ENCODE data around the gene DZANK1.
A peak's percentile ranks its signal among the peaks of the same experiment; 100 is the strongest.
"Not testable (repeated sequence)": the region's sequence is repeated elsewhere in the genome, so short reads cannot be mapped to it uniquely, and the experiment has no call there.

DZANK1 gene

DNA sequence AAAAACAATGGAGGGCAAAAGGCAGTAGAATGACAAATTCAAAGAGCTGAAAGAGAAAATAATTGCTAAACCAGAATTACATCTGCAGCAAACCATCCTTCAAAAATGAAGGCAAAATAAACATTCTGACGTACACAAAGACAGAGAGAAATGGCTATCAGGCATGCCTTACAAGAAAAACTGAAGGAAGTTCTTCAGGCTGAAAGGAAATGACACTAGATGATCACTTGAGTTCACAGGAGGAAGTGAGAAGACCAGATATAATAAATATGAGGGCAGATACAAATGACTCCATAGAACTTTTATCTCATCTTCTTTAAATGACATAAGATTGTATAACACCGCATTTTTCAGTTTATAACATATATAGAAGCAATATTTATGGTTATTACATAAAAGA is 30.0 kb downstream of the DZANK1 start:
- no peak for DNase-seq

DNA sequence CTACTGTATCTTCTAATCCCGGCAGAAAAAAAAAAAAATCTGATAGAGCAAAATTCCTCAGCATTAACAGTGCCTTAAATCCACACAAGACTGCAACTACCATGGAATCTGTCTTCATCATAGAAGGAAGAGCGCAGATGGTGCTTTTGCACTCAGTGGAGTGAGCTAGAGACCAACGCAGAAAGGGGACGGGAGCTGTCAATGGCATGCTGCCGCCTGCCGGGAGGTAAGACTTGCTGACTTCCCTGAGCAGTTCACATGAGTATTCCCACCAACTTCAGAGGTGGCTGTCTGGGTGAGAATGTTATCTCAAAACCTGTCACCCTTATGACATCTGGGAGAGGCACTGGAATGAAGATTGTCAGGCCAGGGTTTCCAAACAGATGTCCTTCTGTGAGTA is 35.6 kb downstream of the DZANK1 start:
- no peak for DNase-seq

DNA sequence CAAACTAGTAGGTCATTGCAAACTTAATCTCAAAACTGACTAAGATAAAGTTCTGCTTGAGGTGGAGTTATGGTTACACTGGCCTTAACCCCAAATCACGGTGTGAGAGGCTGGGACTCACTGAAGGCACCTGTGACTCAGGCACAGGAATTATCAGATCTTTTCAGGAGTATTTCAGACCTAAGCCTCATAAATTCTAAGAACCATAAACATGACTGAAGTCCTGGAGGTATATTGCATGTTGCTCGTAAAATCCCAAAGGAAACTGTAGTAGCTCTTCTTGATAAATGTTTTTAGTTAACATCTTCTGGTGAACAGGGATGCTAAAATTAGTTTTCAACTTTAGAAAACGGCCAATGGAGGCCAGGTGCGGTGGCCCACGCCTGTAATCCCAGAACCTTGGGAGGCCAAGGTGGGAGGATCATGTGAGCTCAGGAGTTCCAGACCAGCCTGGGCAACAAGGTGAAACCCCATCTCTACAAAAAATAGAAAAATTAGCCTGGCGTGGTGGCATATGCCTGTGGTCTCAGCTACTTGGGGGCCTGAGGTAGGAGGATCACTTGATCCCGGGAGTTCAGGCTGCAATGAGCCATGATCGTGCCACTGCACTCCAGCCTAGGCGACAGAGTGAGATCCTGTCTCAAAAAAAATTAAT is 36.5 kb downstream of the DZANK1 start:
- DNase-seq = no peak

DNA sequence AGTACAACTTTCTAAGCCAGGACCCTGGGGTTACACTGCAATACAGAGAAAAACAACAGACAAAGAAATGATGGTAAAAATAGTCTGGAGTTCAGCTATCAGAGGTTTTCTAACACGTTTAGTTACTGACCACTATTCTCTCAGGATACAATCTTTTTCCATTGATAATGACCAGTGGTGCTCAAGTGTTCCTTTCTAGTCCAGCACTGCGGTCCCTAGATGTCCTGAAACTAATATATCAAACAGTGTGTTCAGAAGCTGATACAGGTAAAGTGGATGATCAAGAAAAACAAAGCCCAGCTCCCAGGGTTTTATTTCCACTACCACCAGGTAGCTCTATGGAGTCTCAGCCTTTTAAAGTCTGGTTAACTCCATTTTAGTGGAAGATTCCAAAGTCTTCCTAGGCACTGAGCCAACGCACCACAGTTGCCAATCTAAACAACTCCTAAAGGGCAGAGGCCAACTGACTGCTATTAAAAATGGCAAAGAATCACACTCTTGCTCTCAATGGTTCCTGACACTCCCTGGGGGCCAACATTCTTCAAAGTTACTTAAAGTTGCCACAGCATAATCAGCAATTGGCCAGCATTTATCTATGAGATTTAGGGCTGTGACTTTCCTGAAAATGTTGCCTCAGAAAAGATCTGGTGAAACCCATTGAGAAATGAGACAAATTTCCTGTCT is 38.2 kb downstream of the DZANK1 start:
- no peak for DNase-seq

DNA sequence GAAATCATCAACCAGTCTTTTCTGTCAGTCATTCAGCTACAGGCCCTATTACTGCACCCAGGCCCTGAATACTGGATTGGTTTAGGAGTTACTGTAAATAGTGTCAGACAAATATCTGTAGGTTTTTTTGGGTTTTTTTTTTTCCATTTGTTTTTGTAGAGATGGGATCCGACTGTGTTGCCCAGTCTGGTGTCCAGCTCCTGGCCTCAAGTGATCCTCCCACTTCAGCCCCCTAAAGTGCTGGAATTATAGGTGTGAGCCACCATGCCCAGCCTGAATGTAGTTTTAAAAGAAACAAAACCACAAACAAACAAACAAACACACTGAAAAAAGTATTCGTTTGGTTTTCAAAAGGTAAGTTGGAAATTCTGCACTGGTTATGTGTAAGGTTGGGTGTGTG is 39.6 kb downstream of the DZANK1 start:
- DNase-seq = no peak

DNA sequence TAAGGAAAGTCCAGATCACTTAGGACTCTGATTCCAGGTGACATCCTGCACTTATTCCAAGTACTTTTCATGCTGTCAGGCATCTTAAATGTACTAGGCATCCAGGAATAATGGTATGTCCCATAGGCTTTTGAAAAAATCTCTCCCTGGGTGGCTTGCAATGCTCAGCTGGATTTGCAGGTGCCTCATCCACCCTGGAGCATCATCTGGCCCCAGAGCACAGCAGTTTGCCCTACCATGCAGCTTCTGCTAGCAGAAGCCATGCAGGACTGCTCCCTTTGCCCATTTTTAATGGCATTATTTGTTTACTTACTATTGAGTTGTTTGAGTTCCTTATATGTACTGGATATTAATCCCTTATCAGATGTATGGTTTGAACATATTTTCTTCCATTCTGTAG is 45.2 kb downstream of the DZANK1 start:
- no peak for DNase-seq

DNA sequence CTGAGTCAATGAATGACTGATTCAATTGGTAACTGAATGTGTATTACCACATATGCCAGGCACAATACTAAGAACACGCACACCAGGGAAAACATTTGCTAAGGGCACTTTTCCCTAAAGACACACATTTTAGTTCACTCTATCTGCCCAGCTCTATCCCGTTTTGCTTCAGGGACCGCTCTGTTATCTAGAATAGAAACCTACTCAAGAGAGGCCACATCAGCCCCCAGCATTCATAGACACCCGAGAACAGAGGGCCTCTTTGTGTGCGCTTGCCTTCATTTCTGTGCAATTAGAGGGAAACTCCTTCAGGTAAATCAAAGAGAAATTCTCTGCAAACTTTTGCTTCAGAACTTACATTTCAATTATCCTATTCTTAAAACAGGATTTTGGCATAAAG is 50.3 kb downstream of the DZANK1 start:
- DNase-seq = no peak

DNA sequence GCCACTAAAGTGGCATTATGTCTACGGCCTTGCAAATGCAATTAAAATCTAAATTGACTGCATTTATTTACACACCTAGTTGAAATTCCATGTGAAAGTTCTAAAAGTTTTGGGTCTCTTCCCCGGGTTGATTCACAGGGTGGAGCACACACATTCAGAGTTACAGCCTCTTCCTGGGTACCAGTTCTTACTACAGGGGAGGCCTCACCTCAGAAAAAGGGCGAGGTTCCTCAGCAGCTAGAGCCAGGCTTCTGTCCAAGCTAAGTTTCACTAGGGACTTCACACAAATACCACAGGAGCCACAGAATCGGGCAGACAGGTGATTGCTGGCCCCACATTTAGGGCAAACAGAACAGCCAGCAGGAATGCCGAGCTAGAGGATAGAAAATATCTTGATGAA is 52.7 kb downstream of the DZANK1 start:
- DNase-seq = no peak

DNA sequence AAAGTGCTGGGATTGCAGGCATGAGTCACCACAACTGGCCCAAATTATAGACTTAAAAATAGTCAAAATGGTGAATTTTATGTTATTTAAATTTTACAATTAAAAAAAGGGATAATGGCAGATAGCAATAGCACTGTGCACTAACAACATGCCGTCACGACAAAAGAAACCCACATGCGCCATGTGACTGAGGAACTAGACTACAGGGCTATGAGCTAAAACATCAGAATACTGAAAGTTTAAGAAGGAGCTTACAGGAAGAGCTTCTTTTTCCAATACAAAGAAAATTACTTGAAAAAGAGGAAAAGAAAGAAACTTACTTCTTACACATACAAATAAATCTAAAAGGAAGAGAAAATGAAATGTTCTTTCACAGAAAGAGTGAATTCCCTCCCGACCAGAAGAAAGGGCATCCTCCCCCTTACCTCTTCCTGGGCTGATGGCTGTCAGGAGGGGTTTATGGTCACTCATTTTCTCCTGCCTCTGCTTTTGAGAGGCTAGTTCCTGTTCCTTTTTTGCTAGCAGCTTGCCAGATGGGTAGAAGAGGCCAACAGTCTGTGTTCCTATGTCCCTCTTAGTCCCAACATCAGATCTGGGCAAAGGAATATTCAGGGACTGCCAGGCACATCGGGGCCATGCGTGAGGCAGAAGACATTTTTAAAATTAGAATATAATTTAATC is 54.5 kb downstream of the DZANK1 start:
- DNase-seq = peak; percentile 42

DNA sequence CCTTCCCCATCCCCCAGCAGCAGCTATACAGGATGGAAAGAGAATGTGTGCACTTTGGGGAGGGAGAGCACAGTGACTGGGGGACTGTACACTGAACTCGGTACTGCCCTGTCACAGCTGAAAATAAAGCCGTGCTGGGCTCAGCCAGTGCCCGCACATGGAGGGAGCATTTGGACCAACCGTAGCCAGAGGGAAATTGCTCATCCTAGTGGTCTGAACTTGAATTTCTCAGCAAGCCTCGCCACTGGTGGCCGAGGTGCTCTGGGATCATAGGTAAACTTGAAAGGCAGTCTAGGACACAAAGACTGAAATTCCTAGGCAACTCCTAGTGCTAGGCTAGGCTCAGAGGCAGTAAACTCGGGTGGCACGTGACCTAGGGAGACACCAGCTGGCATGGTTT is 61.0 kb downstream of the DZANK1 start:
- DNase-seq = no peak

DNA sequence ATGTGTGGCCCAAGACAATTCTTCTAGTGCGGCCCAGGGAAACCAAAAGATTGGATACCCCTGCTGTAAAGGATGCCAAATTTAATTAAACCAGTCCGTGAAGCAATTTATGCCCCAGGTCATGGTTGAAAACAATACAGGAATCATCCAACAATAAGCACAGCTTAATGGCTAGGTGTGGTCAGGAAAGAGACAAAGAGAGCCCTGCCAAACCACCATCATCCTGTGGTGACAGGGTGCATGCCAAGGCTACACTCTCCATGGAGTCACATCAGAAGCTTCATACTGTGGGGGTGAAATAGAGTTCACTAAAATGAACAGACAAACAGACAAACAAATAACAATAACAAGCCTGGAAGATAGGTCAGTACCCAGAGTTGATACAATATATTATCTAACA is 62.7 kb downstream of the DZANK1 start:
- DNase-seq = no peak

DNA sequence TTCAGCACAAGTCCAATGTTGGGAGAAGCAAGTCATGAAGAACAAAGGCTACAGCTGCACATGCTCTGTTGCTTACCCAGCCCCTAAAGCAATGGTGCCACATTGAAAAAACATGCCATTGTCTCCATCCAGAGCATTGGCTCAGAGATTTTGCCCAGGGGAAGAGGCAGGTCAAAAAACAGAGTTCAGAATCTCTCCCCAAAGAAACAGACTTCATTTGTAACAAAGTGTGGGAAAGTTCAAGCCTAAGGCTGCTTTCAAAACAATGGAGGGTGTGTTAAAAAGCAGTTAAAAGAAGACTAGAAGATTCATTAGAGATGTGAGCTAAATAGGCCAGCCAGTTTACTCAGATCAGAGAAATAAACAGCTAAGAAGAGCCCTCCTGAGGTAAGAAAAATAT is 63.6 kb downstream of the DZANK1 start:
- no peak for DNase-seq

DNA sequence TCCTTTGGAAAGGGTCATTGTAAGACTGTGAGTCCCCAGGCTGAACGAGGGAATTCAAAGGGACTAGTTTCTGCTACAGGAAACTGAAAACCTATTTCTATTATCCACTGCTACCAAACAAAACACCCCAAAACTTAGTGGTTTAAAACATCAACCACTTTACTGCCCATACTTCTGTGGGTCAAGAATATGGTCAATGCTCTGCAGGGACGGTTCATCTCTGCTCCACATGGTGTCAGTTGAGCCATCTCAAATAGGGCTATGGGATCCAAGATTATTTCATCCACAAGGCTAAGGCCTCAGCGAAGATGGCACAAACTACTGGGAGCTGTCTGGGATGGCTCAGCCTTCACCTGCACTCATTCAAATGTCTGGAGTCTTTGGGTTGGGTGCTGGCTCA is 65.5 kb downstream of the DZANK1 start:
- no peak for DNase-seq

DNA sequence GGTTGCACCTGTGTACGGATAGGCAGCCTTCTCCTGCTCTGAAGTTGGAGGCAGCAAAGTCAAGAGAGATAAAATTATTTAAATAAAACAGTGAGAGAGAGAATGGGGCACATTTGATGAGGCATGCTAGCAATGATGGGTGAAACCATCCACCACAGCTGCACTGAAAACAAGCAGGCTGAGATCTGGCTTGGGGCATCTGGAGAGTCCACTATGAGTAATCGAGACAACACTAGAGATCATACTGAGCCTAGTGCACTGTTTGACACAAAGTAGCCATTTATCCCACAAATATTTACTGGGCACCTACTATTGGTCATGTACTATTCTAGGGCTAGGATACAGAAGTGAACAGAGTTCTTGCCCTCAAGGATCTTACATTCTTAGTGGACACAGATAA is 66.4 kb downstream of the DZANK1 start:
- DNase-seq = no peak

DNA sequence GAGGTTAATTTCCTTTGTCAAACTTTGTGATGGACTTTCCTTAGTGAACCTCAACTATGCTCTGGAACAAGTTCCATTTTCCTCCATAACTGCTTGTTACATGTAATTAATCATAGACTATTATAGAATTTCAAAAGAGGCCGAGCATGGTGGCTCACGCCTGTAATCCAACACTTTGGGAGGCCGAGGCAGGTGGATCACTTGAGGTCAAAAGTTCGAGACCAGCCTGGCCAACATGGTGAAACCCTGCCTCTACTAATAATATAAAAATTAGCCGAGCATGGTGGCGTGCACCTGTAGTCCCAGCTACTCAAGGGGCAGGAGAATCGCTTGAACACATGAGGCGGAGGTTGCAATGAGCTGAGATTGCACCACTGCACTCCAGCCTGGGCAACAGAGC is 68.1 kb downstream of the DZANK1 start:
- DNase-seq = not testable (repeated sequence)

DNA sequence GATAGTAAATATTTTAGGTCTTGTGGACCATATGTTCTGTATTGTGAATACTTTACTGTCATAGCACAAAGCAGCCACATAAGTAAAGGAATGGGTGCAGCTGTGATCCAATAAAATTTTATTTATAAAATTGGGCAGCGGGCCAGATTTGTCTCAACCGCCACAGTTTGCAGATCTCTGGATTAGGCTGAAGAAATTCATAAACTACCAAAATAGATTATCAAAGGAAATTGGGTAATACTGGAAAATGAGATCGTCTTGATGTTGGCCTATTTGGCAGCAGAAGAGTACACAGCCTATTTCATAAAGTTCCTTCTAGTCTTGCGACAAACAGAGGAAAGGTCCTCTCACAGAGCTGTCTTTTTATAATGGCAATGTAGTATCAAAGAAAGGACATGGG is 69.8 kb downstream of the DZANK1 start:
- no peak for DNase-seq

DNA sequence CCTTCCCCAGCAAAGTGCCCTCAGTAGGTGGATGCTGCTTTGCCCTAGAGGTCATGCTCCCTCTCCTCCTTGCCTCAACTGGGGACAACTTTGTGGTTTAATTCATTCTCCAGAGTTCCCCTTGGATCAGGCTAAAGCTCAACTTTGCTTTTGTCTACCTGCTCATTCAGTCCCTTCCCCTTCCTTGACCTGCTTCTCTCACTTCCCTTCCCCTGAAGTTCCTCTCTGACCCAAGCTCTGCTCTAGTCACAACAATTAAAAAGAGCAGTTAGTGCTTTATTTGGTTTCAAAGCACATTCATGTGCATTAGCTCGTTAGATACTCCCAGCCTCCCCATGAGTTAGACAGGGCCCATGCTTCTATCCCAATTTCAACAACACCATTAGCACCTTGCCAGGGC is 71.3 kb downstream of the DZANK1 start:
- no peak for DNase-seq

DNA sequence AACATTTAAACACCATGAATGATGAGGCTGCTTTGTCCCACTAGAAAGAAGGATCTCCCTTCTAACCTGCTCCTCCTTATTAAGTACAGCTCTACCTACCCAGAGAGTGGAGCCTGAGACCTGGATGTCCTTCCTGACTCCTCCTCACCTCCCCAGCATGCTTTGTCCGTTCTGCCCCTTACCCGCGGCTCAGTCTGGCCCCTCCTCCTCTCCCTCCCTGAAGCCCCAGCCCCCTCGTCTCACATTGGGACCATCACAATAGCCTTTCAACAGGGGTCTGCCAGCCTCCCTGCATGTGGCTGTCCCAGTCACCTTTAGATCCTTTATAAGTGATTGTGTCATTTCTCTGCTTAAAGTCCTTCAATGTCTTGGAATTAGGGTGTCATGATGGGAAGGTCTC is 72.5 kb downstream of the DZANK1 start:
- no peak for DNase-seq

DNA sequence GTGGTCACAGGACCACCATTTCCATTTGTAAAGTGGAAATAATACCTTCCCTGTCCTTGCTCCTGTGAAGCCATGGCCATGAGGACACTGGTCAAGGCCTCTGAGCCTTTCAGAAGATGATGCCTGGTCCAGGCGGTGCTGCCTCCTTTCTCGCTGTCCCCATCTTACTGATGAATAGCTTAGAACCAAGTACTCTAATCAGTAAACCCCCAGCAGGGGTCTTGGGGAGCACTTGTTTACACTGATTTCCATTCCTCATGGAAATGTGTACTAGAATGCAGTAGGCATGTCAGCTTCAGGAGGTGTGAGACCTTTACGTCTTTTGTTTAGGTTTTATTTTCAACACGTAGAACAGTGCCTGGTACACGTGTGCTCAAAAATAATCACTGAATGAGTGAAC is 75.1 kb downstream of the DZANK1 start:
- no peak for DNase-seq

DNA sequence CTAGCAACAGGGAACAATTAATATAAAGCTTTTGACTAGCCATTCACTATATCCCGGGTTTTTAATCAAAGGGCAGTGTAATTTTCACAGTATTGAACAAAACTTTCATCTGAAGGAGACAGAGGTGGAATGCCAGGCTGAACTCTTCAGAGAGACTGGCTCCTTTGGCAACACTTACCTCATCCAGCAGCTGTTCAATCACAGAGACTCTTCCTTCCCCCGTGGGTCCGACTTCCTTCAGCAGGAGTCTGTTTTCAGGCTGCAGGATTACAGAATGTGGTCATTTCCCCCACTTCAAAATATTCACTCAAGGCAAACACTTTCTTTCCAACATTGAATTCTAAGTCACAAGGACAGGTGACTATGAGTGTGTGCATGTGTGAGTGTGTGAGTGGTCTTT is 76.6 kb downstream of the DZANK1 start:
- DNase-seq = no peak

DNA sequence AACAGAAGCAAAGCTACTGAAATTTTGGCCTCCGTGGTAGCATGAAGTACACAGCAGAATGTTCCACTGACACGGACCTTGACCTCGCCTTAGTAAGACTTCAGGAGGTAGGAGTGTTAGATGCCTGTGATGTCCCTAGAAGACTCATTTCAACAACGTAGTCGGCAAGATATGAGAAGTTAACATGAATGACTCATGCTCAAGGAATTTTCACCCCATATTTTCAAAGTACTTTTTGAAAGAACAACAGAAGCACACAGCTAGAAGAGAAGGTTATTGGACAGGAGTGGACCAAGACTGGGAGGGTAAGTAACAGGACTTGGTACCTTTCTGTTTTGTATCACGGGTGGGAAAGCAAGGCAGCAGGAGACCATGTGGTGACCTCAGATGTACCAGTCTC is 78.0 kb downstream of the DZANK1 start:
- no peak for DNase-seq

DNA sequence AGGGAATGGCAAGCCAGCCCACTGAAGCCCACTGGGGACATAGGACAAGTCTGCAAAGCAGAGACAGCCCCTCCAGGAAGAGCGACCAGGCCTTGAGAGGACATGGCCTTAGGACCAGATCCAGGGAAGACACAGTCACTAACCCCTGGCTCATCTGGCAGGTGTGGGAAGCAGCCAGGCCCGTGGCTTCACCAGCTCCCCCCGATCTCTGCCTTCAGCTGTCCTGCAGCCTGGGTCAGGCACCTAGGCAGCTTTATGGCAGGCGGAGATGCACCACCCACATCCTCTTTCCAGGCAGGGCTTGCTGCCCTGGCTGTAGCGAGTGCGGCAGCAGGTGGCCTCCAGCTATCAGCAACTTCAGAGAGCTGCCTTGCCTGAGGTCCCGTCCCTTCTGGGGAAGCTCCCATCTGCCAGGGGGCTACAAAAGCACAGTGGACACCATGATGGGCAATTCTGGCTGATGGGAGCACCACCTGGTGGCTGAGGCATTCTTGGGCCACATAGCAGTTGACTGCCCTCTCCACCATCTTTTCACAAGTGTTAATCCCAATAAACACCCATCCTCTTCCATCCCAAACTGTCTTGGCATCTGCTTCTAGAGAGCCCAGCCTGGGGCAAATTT is 85.8 kb downstream of the DZANK1 start:
- no peak for DNase-seq

DNA sequence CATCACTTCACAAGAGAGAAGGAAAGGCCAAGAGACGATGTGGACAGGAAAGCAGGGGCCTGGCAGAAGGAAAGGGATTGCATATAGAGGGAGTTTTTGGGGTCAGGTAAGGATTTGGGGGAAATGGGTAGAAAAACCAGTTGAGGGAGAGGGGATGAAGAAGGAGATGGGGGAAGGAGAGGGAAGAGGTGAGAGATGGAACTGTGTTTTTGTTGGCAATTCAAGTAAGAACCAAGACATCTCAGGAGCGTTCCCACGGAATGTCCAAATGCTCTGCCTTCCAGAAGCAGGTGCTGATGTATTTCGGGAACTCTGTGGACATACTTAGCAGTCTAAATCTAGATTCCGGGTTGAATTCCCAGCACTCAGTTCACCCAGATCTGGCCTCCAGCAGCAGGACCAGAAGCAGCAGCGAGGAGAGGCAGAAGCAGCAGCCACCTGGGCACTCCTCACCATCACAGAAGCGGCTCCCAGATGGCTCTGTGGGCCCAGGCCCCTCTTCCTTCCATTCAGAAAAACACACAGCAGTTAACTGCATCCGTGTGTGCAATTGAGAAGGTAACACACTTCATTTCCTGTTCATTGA is 88.8 kb downstream of the DZANK1 start:
- DNase-seq = no peak

DNA sequence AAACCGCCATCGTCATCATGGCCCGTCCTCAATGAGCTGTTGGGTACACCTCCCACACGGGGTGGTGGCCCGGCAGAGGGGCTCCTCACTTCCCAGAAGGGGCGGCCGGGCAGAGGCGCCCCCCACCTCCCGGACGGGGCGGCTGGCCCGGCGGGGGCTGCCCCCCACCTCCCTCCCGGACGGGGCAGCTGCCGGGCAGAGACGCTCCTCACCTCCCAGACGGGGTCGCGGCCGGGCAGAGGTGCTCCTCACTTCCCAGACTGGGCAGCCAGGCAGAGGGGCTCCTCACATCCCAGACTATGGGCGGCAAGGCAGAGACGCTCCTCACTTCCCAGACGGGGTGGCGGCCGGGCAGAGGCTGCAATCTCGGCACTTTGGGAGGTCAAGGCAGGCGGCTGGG is 91.3 kb downstream of the DZANK1 start:
- not testable (repeated sequence) for DNase-seq
